Left renal cortex interstitium (tissue), 4 donors: Measurements from ENCODE around the gene CYB5R3. TPM values are rescaled to one million over a fixed set of nuclear protein-coding genes. Genes with fewer than 3 reads are reported as not detected.
"Not testable (repeated sequence)": the region's sequence is repeated elsewhere in the genome, so short reads cannot be mapped to it uniquely, and the experiment has no call there.

Experiments
- DNase-seq, 4 donors: peaks; one replicate each; pipeline ENCODE4 v3.0.0-alpha.2; 2013; ENCODE audit warnings: low read depth in 4 of 4, low spot score in 2 of 4, missing footprints in 1 of 4
- polyA plus RNA-seq, 4 donors: library from polyadenylated mRNA; unstranded; fragments of 120-200 nt; gene quantifications; one replicate each; pipeline ENCODE4 v1.2.1, GENCODE V29; 2013; ENCODE audit not compliant: insufficient read length in 4 of 4

CYB5R3 gene
- polyA plus RNA-seq, 4 donors, result 129 to 183 (median 158) TPM

- not testable (repeated sequence) for DNase-seq
These were observed 72.1 kb downstream of the CYB5R3 start for GRCh38 chr22:42577141-42577540.

- not testable (repeated sequence) for DNase-seq
These were observed 73.1 kb downstream of the CYB5R3 start for GRCh38 chr22:42575996-42576574.

- DNase-seq, result not testable (repeated sequence)
These were observed 74.7 kb downstream of the CYB5R3 start for GRCh38 chr22:42574468-42574867.

- DNase-seq, result not testable (repeated sequence)
These were observed 75.1 kb downstream of the CYB5R3 start for GRCh38 chr22:42574046-42574445.

GRCh38 chr22:42571068-42571467, 78.1 kb downstream of the CYB5R3 start:
- not testable (repeated sequence) for DNase-seq

GRCh38 chr22:42570580-42570979, 78.6 kb downstream of the CYB5R3 start:
- DNase-seq, result not testable (repeated sequence)

GRCh38 chr22:42567950-42568349, 81.2 kb downstream of the CYB5R3 start:
- not testable (repeated sequence) for DNase-seq

Other genes with a start within 250 kb of the CYB5R3 start
- gene NFAM1, start 217.0 kb downstream of the CYB5R3 start, polyA plus RNA-seq, result 1 to 10 TPM in 2 of 4 donors, under 1 TPM in 2; 0.72 to 1.2 (median 0.91) TPM
- 10 to 100 TPM; 27.3 to 35.8 (median 32.4) TPM for gene RRP7A, start 129.6 kb downstream of the CYB5R3 start, polyA plus RNA-seq
- gene SERHL2, start 95.4 kb downstream of the CYB5R3 start, polyA plus RNA-seq, result 10 to 100 TPM in 1 of 4 donors, 1 to 10 TPM in 3; 6.9 to 10.6 (median 8.3) TPM
- 100 to 1,000 TPM; 104 to 122 (median 112) TPM for gene POLDIP3, start 34.5 kb downstream of the CYB5R3 start, polyA plus RNA-seq
- gene ATP5MGL, start 8.8 kb downstream of the CYB5R3 start, polyA plus RNA-seq, result under 1 TPM in 1 of 4 donors, not detected in 3; 0.28 TPM
- 10 to 100 TPM; 14.5 to 24.4 (median 22.6) TPM for gene A4GALT, start 71.5 kb upstream of the CYB5R3 start, polyA plus RNA-seq
- 10 to 100 TPM; 44.3 to 55.1 (median 49.7) TPM for gene ARFGAP3, start 207.9 kb upstream of the CYB5R3 start, polyA plus RNA-seq